GM21367 (cell line): Measurements from ENCODE around the gene CNOT6L.

ENCODE experiments used
- ATAC-seq: cut with Tn5 transposase; IDR thresholded peaks from one replicate; pipeline ENCODE4 v1.9.1; 2021; ENCODE audit not compliant: unreplicated experiment

The CNOT6L gene

DNA sequence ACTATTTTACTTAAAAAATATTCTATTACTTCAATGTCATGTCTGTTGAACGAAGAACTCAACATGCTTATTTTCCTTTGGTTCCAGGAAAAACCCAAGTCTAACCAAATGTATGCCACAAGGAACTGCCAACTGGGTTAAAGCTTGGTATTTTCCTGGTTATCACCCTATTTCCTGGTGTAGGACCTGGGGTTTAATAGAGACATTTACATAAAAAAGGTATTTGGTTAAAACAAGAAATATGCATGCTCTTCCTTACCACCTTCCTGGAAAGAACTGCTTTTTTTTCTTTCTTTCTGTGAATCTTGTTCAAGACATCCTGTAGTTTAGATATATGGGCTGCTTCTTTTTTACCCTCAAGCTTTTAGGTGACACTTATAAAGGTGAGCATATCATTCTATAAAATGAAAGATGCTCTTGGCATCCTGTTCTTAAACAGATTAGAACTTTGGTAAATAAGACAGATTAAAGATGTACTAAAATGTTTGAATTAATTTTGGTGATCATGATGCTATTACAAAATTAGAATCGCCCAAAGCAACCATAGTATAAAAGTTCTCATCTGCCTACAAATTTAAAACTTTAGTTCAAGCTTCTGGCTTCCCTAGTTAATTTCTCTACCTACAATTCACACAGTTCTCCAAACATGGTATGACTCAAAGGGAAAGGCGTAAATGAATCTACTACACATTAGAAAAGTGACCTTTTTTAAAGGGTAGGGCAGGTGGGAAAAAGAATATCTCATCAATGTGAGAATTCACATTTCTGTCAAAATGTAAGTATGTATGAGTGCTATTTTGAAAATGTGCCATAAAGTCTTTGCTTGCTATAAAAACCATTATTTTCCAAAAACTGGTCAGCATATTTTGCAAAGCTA, 103.5 kb downstream of the CNOT6L start:
- ATAC-seq: no peak

GRCh38 chr4:77714514-77714913, 104.7 kb downstream of the CNOT6L start:
- no peak for ATAC-seq

GRCh38 chr4:77713884-77714283, 105.3 kb downstream of the CNOT6L start:
- ATAC-seq: no peak

DNA sequence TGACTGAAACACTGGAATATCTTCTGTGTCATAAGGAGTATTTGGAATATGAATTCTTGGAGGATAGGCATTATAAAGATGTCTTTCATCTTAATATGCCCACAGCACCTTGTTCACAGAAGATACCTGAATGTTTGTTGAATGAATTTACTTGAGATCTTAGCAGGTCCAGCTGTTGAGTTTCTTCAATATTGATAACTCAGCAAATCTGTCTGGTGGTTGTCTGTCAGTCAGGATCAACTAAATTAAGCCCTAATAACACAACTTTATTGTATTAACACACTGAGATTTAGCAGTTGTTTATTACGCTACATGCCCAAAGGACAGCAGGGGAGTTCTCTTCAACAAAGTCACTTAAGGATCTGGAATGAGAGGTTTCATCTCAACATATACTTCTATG, 106.5 kb downstream of the CNOT6L start:
- no peak for ATAC-seq

- no peak for ATAC-seq
These were observed 107.7 kb downstream of the CNOT6L start for GRCh38 chr4:77711469-77711868.

GRCh38 chr4:77710684-77711083, 108.5 kb downstream of the CNOT6L start:
- ATAC-seq: no peak

DNA sequence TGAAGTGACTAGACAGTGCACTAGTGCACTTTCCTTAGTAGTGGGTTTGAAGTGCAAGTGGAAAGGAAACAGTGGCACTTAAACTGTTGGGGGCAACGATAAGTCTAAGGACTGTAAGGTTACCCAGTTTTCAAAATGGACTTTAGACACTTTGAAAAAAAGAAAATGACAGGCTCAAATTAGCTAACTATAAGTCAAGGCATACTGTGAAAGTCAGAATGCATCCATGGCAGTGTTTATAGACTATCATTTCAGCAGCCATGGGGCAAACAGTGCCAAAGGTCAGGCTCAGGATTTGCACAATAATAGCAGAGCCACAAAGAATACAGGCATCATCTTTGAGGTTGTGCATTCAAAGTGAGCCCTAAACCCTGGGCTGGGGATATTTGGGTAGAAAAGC, 109.1 kb downstream of the CNOT6L start:
- ATAC-seq: no peak

DNA sequence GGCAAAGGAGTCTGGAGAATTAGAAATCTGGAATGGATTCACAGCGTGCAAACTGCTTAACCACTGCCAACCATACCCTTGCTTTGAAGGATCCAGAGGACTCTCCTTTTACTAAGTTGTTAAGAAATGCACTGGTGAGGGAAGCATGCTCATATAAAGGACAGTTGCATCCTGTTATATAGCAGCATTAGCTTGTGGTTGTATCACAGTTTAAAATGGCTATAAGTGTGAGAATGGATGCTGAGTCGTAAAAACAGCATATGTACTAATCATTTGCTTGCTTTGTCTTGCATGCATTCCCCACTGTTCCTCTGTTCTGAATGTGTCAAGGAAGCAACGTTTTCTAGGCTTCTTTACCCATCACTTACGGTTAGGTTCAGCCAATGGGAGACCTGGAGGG, 112.5 kb downstream of the CNOT6L start:
- no peak for ATAC-seq

DNA sequence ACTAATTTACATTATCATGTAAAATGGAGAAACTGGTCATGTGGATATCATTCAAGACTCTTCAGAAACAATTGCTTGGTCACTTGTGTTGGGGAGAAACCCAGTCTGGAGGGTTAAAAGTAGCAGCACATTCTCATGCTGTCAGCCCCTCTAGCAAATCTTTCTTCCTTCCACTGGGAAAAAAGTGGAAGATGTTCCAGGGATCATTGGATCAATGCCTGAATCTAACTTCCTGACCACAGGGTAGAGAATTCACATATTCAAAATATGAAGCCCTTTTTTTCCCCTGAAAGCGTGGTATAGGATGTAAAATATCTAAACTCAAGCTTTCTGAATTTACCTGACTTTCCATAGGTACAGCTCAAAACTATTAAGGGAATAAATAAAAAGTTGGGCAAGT, 115.5 kb downstream of the CNOT6L start:
- no peak for ATAC-seq

DNA sequence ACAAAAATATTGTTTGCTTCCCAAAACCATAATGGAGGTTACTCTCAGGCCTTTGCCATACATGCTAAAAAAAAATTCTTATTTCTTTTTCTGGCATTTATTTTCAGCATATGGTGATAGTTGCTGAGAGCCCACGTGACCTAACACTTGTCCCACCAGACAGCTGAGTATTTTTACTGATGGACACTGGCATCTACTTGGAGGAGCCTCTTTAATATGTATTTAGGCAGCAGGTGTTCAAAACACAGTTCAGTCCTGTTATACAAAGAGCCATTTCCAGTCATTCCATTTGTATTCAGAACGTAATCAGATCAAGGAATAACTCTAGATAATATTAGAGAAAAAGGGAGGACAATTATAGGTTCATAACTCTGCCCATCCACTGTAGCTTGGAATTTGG, 118.0 kb downstream of the CNOT6L start:
- no peak for ATAC-seq

DNA sequence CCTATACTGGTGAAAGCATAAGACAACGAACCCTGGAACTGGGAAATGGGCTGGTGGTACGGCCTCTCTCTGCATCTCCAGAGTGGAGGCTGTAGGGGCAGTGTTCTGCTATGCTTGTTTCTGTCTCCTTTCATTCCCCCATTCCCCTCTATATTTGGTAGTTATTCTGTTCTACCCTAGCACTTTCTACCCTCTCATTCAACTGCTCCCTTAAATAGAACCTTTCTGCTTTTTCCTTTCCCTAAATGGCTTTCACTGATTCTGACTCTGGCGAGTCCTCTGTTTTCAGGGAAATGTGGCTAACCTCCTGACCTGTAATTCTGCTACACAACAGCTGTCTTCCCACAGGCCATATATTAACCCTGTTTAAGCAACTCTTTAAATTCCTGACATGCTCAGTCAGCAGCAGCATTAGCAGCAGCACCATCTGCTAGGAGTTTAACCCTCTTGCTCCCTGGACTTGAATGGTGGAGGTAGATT, 119.4 kb downstream of the CNOT6L start:
- ATAC-seq: no peak

DNA sequence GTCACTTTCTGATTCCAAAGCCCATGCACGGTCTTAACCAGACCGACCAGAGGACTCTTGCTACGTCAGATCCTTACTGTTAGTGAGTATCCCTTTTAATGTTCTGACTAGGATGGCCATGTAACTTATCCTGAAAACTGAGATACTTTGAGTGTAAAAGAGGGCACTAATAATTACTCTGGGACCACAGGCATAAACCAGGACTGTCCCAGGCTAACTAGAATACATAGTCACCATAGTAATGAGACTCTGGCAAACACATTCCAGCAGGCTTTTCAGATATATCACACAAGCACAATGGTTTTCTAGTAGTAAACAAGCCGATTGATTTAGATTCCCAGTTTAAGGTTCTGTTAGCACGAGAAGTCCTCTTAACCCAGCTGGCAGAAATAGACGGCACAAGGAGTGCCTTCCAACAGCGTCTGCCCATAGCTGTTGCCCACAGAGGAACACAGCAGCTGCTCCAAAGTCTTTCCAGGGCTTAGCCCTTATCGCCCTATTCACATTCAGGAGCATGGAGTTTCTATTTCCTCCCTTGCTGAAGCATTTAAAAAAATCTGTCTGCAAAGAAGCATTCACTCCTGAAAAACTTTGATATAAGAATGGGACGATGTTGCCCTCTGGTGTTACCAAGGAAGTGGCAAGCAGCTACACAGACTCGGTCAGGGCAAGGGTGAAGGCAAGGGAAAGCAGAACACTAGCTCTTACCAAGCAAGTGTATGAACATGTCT, 121.1 kb downstream of the CNOT6L start:
- ATAC-seq: no peak

DNA sequence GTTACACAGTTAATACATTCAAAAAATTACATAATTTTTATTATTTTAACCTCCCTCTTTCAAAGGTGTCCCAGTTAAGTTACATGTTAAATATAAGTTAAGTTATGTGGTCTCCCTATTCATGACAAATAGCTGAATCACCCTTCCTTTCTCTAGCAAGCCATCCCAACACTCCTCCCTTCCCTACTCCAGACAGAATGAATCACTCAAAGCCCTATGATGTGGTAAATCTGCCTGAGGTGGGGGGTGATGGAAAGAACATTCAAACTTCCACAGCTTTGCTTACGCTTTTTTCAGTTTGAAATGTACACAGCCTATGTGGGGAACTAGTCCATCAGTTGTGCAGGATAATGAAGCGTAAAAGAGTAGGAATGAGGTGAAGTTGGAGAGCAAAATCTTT, 123.4 kb downstream of the CNOT6L start:
- no peak for ATAC-seq

- ATAC-seq: no peak
These were observed 126.2 kb downstream of the CNOT6L start for GRCh38 chr4:77692847-77693432.

DNA sequence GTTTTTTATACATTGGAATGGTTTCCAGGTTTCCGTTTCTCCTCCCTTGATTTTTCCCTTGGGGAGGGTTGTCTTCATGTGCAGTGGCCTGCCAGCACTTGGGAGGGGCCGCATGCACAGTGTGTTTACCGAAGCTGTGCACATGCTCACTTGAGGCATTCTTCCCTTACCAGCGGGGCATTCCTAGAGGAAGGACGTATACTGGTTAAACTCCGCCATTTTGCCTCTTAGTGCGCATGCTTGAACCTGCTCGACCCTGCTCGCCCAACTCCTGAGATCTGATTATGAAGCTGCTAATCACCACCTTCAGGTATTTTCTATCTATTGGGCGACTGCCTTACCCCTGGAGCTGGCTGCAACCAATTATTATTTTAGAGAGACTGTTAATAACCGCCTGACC, 137.4 kb downstream of the CNOT6L start:
- ATAC-seq: no peak

GRCh38 chr4:77676842-77677241, 142.3 kb downstream of the CNOT6L start:
- ATAC-seq: no peak

- no peak for ATAC-seq
These were observed 148.1 kb downstream of the CNOT6L start for GRCh38 chr4:77671051-77671450.

DNA sequence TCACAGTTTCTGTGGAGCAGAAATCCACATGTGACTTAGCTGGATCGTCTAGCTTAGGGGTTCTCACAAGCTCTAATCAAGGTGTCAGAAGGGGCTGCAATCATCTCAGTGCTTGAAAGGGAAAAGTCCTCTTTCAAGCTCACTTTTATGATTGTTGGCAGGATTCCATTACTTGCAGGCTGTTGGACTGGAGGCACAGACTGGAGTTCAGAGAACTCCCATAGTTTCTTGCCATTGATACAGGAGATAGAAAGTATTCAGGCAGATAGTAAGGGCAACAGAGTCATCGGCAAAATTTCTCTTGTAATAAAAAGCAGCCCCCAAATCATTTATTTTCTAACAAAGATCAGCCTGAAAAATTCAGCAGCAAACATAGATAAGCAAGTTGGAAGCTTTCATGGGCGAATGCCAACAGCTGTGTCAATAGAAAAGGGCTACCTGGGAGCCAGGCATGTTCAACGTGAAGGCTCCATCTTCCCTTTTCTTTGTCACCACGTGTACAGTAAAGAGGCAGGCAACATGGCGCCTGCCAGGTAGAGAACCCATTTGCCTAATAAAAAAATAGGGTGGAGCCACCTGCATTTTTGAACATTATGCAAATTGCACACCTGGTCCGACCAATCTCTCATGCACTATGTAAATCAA, 149.1 kb downstream of the CNOT6L start:
- ATAC-seq: no peak

- no peak for ATAC-seq
These were observed 153.6 kb downstream of the CNOT6L start for GRCh38 chr4:77665381-77666069.
